ENCODE data around the gene NPEPL1.
A peak's percentile ranks its signal among the peaks of the same experiment; 100 is the strongest.

NPEPL1 gene

DNA sequence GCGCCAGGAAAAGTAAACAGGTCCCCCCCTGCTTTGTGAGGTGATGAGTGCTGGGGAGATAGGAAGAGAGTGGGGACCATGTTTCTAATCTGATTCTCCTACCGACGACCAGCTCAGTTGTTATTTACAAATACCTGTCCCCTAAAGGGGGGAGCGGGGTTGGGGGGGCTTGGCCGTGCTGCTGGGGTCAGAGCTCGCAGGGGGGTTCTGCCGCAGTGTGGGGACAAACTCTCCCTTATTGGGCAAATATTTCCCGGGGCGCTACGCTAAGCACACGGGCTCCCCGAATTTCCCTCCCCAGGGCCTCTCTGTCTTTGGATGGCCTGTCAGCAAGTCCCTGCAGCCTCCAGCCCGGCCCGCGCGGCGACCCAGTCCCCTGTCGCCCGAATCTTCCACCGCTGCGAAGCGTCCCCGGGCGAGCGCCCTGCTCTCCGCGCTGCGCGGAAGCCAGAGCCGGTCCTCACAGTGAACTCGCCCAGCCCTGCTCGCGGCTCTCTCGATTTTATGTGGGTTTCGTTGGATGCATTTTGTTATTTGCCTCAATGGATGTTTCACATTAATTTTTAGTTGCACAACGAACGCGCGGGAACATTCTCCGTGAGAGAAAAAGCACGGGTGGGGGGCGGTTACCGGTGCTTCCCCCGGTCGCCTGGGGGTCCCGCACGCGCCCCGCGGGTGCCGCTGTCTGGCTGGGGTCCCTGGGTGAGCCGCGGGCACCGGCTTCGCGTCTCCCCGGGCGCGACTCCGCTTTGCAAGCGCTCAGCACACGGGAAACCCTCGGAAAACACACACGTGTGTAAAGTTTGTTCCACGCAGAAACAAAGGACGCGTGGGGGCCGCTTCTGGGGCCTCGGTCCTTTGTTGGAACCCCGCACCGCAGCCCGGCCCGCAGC is 43.1 kb upstream of the NPEPL1 start:
- Histone ChIP-seq H3K36me3 (ENCODE audit: insufficient read depth, insufficient read length, low read length) (peaks cover 7% of the 10 kb centered on the region), H3K9me3 (ENCODE audit: insufficient read depth, low read length) (no peaks in the 10 kb centered on the region), H3K9ac (ENCODE audit: insufficient read length, low read depth) (peak overlapping the region; percentile 88), H3K4me1 (ENCODE audit: insufficient read depth, insufficient read length) (peaks cover 3% of the 10 kb centered on the region), H3K4me3 (ENCODE audit: insufficient read length, low read depth) (peak overlapping the region; percentile 97), H3K27me3 (ENCODE audit: insufficient read depth, insufficient read length) (peaks cover 6% of the 10 kb centered on the region)
- DNase-seq (ENCODE audit: low read depth, low spot score) = no peak
- no peak for TF ChIP-seq YY1 (IDR thresholded peaks at IDR 0.05; ENCODE audit: insufficient read depth, insufficient read length)
- no peak for TF ChIP-seq ZNF274 (IDR thresholded peaks at IDR 0.05; ENCODE audit: low read depth, low read length)
- no peak for TF ChIP-seq SUZ12 (IDR thresholded peaks at IDR 0.05; ENCODE audit: extremely low read depth, insufficient read depth, insufficient read length)

DNA sequence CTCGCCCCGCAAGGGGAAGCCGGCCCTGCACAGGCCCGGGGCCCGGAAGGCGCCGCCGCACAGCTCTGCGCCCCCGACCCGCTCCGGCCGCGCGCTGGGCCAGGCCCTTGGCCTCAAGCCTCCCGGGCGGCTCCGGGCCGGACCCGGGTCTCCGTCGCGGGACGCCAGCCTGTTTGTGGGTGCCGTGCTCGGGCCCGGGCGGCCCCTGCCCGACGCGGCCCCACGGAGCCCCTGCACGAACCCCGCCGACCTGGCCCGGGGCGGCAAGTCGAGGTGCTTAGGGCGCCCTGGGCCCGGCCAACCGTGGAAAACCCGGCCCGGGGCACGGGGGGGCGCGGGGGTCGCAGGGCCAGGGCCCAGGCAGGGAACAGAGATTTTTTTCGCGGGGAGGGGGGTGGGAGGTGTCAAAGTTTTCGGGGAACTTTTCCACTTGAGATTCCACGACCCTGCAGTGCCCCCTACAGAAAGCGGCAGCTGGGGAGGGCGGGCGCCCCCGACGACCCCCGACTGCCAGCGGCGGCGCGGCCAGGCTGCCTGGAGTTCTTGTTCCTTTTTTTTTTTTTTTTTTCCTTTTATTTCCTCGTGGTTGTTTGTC is 42.3 kb upstream of the NPEPL1 start:
- no peak for TF ChIP-seq SUZ12 (IDR thresholded peaks at IDR 0.05; ENCODE audit: extremely low read depth, insufficient read depth, insufficient read length)
- no peak for TF ChIP-seq YY1 (IDR thresholded peaks at IDR 0.05; ENCODE audit: insufficient read depth, insufficient read length)
- TF ChIP-seq ZNF274 (IDR thresholded peaks at IDR 0.05; ENCODE audit: low read depth, low read length) = no peak
- Histone ChIP-seq H3K9me3 (ENCODE audit: insufficient read depth, low read length) (no peaks in the 10 kb centered on the region), H3K9ac (ENCODE audit: insufficient read length, low read depth) (peak overlapping the region; percentile 94), H3K36me3 (ENCODE audit: insufficient read depth, insufficient read length, low read length) (peaks cover 7% of the 10 kb centered on the region), H3K27me3 (ENCODE audit: insufficient read depth, insufficient read length) (peaks cover 6% of the 10 kb centered on the region), H3K4me3 (ENCODE audit: insufficient read length, low read depth) (peak overlapping the region; percentile 97), H3K4me1 (ENCODE audit: insufficient read depth, insufficient read length) (peaks cover 3% of the 10 kb centered on the region)
- DNase-seq (ENCODE audit: low read depth, low spot score) = no peak

DNA sequence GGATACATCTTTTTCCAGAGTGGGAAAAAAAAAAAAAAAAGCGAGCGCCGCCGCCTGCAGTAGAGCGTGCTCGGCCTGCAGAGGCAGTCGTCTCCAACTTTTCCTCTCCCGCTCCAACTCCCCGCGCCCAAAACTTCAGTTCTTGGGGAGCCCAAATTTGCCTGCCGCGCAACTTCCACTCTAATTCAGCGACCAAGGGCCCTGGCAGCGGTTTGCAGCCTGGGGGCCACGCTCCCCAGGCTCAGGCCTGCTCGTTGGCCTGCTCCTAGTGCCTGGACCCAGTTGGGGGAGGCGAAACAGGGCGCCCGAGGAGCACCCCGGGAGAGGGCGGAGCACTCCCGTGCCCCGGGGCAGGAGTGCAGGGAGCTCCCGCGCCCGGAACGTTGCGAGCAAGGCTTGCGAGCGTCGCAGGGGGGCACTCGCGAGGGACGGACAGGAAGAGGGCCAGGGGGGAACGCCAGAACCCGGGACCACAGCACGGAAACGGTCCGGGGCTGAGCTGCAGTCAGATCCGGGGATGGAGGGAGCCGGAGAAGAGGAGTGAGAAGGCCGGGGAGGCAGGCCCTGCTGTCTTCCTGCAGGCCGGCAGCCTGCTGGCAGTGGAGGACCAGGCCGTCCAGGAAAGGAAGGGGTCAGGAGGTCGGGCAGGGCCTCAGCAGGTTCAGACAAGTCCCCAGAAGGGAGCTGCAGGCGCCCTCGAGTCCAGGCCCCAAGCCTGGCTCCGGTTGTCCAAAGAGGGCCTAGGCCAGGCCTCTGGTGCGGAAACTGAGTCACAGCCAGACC is 41.6 kb upstream of the NPEPL1 start, which contains the start of gene STX16:
Gene STX16, plus strand, starts transcription at position 508 of the 783 bp plus-strand sequence. CDS start 724 bp downstream, outside the sequence.
- peak within 1 kb of the TSS; percentile 94 for H3K9ac ChIP-seq (ENCODE audit: insufficient read length, low read depth)
- TF ChIP-seq YY1 (IDR thresholded peaks at IDR 0.05; ENCODE audit: insufficient read depth, insufficient read length) (peak; percentile 36), ZNF274 (IDR thresholded peaks at IDR 0.05; ENCODE audit: low read depth, low read length) (no peak), SUZ12 (IDR thresholded peaks at IDR 0.05; ENCODE audit: extremely low read depth, insufficient read depth, insufficient read length) (peak; percentile 43)
- peak; percentile 91 for DNase-seq (ENCODE audit: low read depth, low spot score)
- no peaks in the 10 kb centered on the region for H3K9me3 ChIP-seq (ENCODE audit: insufficient read depth, low read length)
- peak within 1 kb of the TSS; percentile 97 for H3K4me3 ChIP-seq (ENCODE audit: insufficient read length, low read depth)
- peaks cover 6% of the 10 kb centered on the region for H3K27me3 ChIP-seq (ENCODE audit: insufficient read depth, insufficient read length)
- peaks cover 9% of the 10 kb centered on the region for H3K36me3 ChIP-seq (ENCODE audit: insufficient read depth, insufficient read length, low read length)
- peaks cover 8% of the 10 kb centered on the region for H3K4me1 ChIP-seq (ENCODE audit: insufficient read depth, insufficient read length)

- Histone ChIP-seq H3K36me3 (ENCODE audit: insufficient read depth, insufficient read length, low read length) (peaks cover 9% of the 10 kb centered on the region), H3K9me3 (ENCODE audit: insufficient read depth, low read length) (no peaks in the 10 kb centered on the region), H3K9ac (ENCODE audit: insufficient read length, low read depth) (peak overlapping the region; percentile 94), H3K4me3 (ENCODE audit: insufficient read length, low read depth) (peak overlapping the region; percentile 97), H3K27me3 (ENCODE audit: insufficient read depth, insufficient read length) (peaks cover 6% of the 10 kb centered on the region), H3K4me1 (ENCODE audit: insufficient read depth, insufficient read length) (peaks cover 8% of the 10 kb centered on the region)
- DNase-seq (ENCODE audit: low read depth, low spot score) = no peak
- no peak for TF ChIP-seq ZNF274 (IDR thresholded peaks at IDR 0.05; ENCODE audit: low read depth, low read length)
- no peak for TF ChIP-seq YY1 (IDR thresholded peaks at IDR 0.05; ENCODE audit: insufficient read depth, insufficient read length)
- TF ChIP-seq SUZ12 (IDR thresholded peaks at IDR 0.05; ENCODE audit: extremely low read depth, insufficient read depth, insufficient read length) = no peak
These were observed 41.0 kb upstream of the NPEPL1 start for GRCh38 chr20:58651559-58651945.

GRCh38 chr20:58651946-58652605 is 40.5 kb upstream of the NPEPL1 start:
- H3K9me3 ChIP-seq (ENCODE audit: insufficient read depth, low read length) = no peaks in the 10 kb centered on the region
- H3K4me1 ChIP-seq (ENCODE audit: insufficient read depth, insufficient read length) = peaks cover 8% of the 10 kb centered on the region
- H3K36me3 ChIP-seq (ENCODE audit: insufficient read depth, insufficient read length, low read length) = peaks cover 9% of the 10 kb centered on the region
- DNase-seq (ENCODE audit: low read depth, low spot score) = peak; percentile 91
- H3K9ac ChIP-seq (ENCODE audit: insufficient read length, low read depth) = peak overlapping the region; percentile 94
- TF ChIP-seq YY1 (IDR thresholded peaks at IDR 0.05; ENCODE audit: insufficient read depth, insufficient read length) = no peak
- no peak for TF ChIP-seq SUZ12 (IDR thresholded peaks at IDR 0.05; ENCODE audit: extremely low read depth, insufficient read depth, insufficient read length)
- no peak for TF ChIP-seq ZNF274 (IDR thresholded peaks at IDR 0.05; ENCODE audit: low read depth, low read length)
- H3K27me3 ChIP-seq (ENCODE audit: insufficient read depth, insufficient read length) = peaks cover 6% of the 10 kb centered on the region
- H3K4me3 ChIP-seq (ENCODE audit: insufficient read length, low read depth) = peak overlapping the region; percentile 97

DNA sequence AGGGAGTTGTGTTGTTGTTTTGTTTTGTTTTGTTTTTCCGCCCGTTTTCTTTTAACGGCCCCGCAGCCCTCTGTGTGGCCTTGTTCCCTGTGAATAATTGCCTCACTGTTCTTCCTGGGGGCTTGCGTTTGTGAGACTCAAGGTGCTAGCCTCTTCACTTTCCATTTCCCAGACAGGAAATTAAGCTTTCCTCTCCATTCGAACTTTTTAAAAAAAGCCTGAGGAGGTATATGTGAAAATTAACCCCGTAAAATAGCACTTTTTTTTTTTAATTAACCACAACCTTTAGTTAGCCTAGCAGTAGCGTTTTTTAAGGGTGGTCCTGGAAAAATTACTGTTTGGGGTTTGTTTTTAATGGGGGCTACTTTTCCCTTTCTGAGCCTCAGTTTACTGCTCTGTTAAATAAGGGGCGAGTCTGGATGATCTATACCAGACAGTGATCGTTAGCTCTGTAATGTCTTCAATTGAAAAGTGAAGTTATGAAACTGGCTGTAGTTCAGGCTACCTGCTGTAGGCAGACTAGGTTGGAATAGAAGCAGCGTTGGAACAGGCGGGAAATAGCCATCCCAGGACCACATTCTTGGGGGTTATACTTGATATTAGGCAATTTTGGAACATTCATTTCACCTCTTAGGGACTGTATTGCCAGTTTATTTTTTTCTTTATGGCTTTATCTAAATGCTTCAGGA is 39.9 kb upstream of the NPEPL1 start:
- Histone ChIP-seq H3K4me3 (ENCODE audit: insufficient read length, low read depth) (peak overlapping the region; percentile 38), H3K9me3 (ENCODE audit: insufficient read depth, low read length) (no peaks in the 10 kb centered on the region), H3K36me3 (ENCODE audit: insufficient read depth, insufficient read length, low read length) (peaks cover 9% of the 10 kb centered on the region), H3K4me1 (ENCODE audit: insufficient read depth, insufficient read length) (peaks cover 5% of the 10 kb centered on the region), H3K27me3 (ENCODE audit: insufficient read depth, insufficient read length) (peaks cover 6% of the 10 kb centered on the region), H3K9ac (ENCODE audit: insufficient read length, low read depth) (peak overlapping the region; percentile 54)
- no peak for DNase-seq (ENCODE audit: low read depth, low spot score)
- TF ChIP-seq YY1 (IDR thresholded peaks at IDR 0.05; ENCODE audit: insufficient read depth, insufficient read length) (no peak), ZNF274 (IDR thresholded peaks at IDR 0.05; ENCODE audit: low read depth, low read length) (no peak), SUZ12 (IDR thresholded peaks at IDR 0.05; ENCODE audit: extremely low read depth, insufficient read depth, insufficient read length) (no peak)
